ENCODE results near the gene ARL15.

The ARL15 gene

DNA sequence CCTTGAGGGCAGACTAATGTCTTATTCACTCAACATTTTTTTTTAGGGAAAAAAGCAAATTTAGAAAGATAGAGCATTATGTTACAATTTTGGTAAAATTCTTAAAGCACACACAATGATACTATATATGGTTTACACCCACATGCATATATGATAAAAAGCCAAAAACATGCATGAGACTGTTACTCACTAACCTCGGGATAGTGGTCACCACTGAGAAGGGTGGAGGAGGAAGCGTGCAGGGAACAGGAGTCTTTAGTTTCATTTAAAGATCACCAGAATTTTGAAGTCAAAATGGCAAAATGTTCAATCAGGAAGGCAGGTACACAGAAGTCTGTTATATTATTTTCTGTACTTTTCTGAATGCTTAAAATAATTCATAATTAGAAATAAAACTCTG is 9.2 kb downstream of the ARL15 start:
- TF ChIP-seq EP300 (IDR thresholded peaks at IDR 0.05; ENCODE audit: borderline replicate concordance) (no peak), FOXM1 (IDR thresholded peaks at IDR 0.05; ENCODE audit: borderline replicate concordance, low read depth) (no peak), EGR1 (IDR thresholded peaks at IDR 0.05) (no peak), CREB1 (IDR thresholded peaks at IDR 0.05; ENCODE audit: low read depth) (no peak), REST (IDR thresholded peaks at IDR 0.05; ENCODE audit: low read depth) (no peak), TAF1 (IDR thresholded peaks at IDR 0.05; ENCODE audit: low read depth) (no peak), YY1 (IDR thresholded peaks at IDR 0.05; ENCODE audit: low read depth) (no peak), RAD21 (IDR thresholded peaks at IDR 0.05; ENCODE audit: low read depth) (no peak), CEBPB (IDR thresholded peaks at IDR 0.05) (no peak), TEAD4 (IDR thresholded peaks at IDR 0.05) (no peak), ZBTB7A (IDR thresholded peaks at IDR 0.05; ENCODE audit: low read depth) (no peak), NFIC (IDR thresholded peaks at IDR 0.05) (no peak), TCF12 (IDR thresholded peaks at IDR 0.05; ENCODE audit: low read depth) (no peak)
- TF ChIP-seq, protein P1, sequence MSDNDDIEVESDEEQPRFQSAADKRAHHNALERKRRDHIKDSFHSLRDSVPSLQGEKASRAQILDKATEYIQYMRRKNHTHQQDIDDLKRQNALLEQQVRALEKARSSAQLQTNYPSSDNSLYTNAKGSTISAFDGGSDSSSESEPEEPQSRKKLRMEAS (IDR thresholded peaks at IDR 0.05): no peak
- TF ChIP-seq, protein P2, sequence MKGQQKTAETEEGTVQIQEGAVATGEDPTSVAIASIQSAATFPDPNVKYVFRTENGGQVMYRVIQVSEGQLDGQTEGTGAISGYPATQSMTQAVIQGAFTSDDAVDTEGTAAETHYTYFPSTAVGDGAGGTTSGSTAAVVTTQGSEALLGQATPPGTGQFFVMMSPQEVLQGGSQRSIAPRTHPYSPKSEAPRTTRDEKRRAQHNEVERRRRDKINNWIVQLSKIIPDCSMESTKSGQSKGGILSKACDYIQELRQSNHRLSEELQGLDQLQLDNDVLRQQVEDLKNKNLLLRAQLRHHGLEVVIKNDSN (IDR thresholded peaks at IDR 0.05): no peak

DNA sequence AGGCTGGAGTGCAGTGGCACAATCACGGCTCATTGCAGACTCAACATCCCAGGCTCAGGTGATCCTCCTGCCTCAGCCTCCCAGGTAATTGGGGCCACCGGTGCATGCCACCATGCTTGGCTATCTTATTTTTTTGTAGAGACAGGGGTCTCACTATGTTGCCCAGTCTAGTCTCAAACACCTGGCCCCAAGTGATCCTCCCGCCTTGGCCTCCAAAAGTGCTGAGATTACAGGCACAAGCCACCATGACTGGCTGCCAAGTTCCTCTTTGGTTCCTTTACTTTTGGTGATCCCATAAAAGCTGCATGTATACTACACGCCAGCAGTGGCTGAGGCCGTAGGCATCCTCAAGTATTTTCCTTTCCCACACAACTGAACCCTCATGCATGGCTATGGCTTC is 11.4 kb downstream of the ARL15 start:
- TF ChIP-seq ZBTB7A (IDR thresholded peaks at IDR 0.05; ENCODE audit: low read depth) (no peak), CEBPB (IDR thresholded peaks at IDR 0.05) (no peak), YY1 (IDR thresholded peaks at IDR 0.05; ENCODE audit: low read depth) (no peak)
- TF ChIP-seq, protein P2 (IDR thresholded peaks at IDR 0.05): no peak
- TF ChIP-seq, protein P1 (IDR thresholded peaks at IDR 0.05): no peak

DNA sequence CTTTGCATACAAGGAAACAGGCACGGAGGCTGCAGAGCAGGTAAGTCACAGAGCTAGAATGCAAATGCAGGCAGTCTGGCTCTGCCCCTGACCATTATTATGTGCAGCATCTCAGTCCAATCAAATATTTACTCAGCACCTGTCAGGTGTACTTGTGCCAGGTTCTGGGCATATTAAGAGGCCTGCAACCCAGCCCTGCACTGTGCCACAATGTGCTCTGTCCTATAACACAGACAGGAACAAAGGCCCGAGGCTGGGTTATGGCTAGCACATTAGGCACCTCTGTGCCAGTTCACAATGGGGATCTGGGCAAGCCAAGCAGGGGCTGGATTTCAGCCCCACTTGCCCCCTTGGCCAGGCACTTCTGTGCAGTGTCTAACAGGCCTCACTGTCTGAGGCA is 14.0 kb downstream of the ARL15 start:
- no peak for TF ChIP-seq TCF12 (IDR thresholded peaks at IDR 0.05; ENCODE audit: low read depth)
- TF ChIP-seq TAF1 (IDR thresholded peaks at IDR 0.05; ENCODE audit: low read depth): no peak
- TF ChIP-seq, protein P1 (IDR thresholded peaks at IDR 0.05): no peak
- TF ChIP-seq RAD21 (IDR thresholded peaks at IDR 0.05; ENCODE audit: low read depth): no peak
- no peak for TF ChIP-seq EP300 (IDR thresholded peaks at IDR 0.05; ENCODE audit: borderline replicate concordance)
- no peak for TF ChIP-seq TEAD4 (IDR thresholded peaks at IDR 0.05)
- TF ChIP-seq CEBPB (IDR thresholded peaks at IDR 0.05): no peak
- TF ChIP-seq ZBTB7A (IDR thresholded peaks at IDR 0.05; ENCODE audit: low read depth): no peak
- TF ChIP-seq NFIC (IDR thresholded peaks at IDR 0.05): no peak
- no peak for TF ChIP-seq YY1 (IDR thresholded peaks at IDR 0.05; ENCODE audit: low read depth)
- TF ChIP-seq CREB1 (IDR thresholded peaks at IDR 0.05; ENCODE audit: low read depth): no peak
- TF ChIP-seq, protein P2 (IDR thresholded peaks at IDR 0.05): no peak
- no peak for TF ChIP-seq REST (IDR thresholded peaks at IDR 0.05; ENCODE audit: low read depth)
- no peak for TF ChIP-seq FOXM1 (IDR thresholded peaks at IDR 0.05; ENCODE audit: borderline replicate concordance, low read depth)
- no peak for TF ChIP-seq EGR1 (IDR thresholded peaks at IDR 0.05)

DNA sequence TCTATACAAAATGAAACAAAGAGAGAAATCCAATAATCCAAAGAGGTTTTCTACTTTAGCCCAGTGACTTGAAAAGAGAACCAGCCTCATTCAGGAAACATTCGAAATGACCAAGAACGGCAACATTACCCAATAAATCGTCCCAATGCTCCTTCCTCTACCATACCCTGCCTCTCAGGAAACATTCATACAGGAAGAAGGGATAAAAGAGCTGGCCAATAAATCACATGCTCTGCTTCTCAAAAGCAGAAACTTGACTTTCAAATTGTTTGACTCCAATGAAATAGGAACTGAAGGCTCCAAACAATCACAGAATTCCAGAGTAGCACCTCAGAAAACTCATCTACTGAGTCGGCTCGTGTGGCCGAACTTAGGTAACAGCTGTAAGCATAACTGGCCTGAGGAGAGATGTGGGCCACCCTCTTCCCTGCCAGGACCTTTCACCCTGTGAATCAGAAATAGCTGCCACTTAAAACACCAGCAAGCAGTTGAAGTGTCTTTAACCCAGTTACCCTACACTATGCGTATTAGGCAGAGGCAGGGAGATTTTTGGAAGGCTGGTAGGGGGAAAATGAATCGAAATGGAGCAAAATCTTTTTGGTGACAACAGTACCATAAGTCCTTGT is 14.6 kb downstream of the ARL15 start:
- no peak for TF ChIP-seq YY1 (IDR thresholded peaks at IDR 0.05; ENCODE audit: low read depth)
- TF ChIP-seq, protein P1 (IDR thresholded peaks at IDR 0.05): no peak
- no peak for TF ChIP-seq FOXM1 (IDR thresholded peaks at IDR 0.05; ENCODE audit: borderline replicate concordance, low read depth)
- no peak for TF ChIP-seq EP300 (IDR thresholded peaks at IDR 0.05; ENCODE audit: borderline replicate concordance)
- TF ChIP-seq EGR1 (IDR thresholded peaks at IDR 0.05): no peak
- TF ChIP-seq CEBPB (IDR thresholded peaks at IDR 0.05): no peak
- no peak for TF ChIP-seq REST (IDR thresholded peaks at IDR 0.05; ENCODE audit: low read depth)

Measured in Ishikawa (cell line).